GM18526 (cell line): ENCODE results near the gene MYOM3.

Experiments
- POLR2A ChIP-seq: IDR thresholded peaks from 3 replicates; pipeline ENCODE4 v1.6.1; 2011; ENCODE audit not compliant: insufficient read length; ENCODE audit errors: extremely low read depth

The MYOM3 gene

GRCh38 chr1:24111996-24112779, at the start of gene MYOM3:
Gene MYOM3 (minus strand): TSS chr1:24112135. CDS start chr1:24108636, 3,499 bp downstream.
- TF ChIP-seq POLR2A, result no peak

GRCh38 chr1:24161270-24161669, 49.3 kb upstream of the MYOM3 start:
- no peak for TF ChIP-seq POLR2A

- no peak for TF ChIP-seq POLR2A
These were observed 47.4 kb upstream of the MYOM3 start for GRCh38 chr1:24159366-24159765.

GRCh38 chr1:24157918-24158481, 46.1 kb upstream of the MYOM3 start:
- no peak for TF ChIP-seq POLR2A

- TF ChIP-seq POLR2A, result no peak
These were observed 44.8 kb upstream of the MYOM3 start for GRCh38 chr1:24156542-24157260.

GRCh38 chr1:24155011-24155782, 43.3 kb upstream of the MYOM3 start:
- no peak for TF ChIP-seq POLR2A

GRCh38 chr1:24154215-24154614, 42.3 kb upstream of the MYOM3 start:
- no peak for TF ChIP-seq POLR2A

GRCh38 chr1:24152631-24153494, 40.9 kb upstream of the MYOM3 start:
- no peak for TF ChIP-seq POLR2A

GRCh38 chr1:24151175-24151533, 39.2 kb upstream of the MYOM3 start:
- no peak for TF ChIP-seq POLR2A

- TF ChIP-seq POLR2A, result no peak
These were observed 38.6 kb upstream of the MYOM3 start for GRCh38 chr1:24150234-24151174.

- TF ChIP-seq POLR2A, result no peak
These were observed 37.9 kb upstream of the MYOM3 start for GRCh38 chr1:24149866-24150233.

GRCh38 chr1:24147816-24148215, 35.9 kb upstream of the MYOM3 start:
- no peak for TF ChIP-seq POLR2A

- no peak for TF ChIP-seq POLR2A
These were observed 35.3 kb upstream of the MYOM3 start for GRCh38 chr1:24147194-24147593.

- TF ChIP-seq POLR2A, result no peak
These were observed 30.9 kb upstream of the MYOM3 start, which contains the start of gene IL22RA1 for GRCh38 chr1:24142546-24143534. Gene IL22RA1 (minus strand): TSS chr1:24143140. CDS start chr1:24143082, 58 bp downstream.
